Neural progenitor cell (in vitro differentiated cells): Measurements from ENCODE around the gene C4orf50. TPM values are rescaled to one million over a fixed set of nuclear protein-coding genes. Genes with fewer than 3 reads are reported as not detected.

ENCODE experiments used
- DNase-seq: peaks from one replicate; pipeline ENCODE4 v3.0.0-alpha.2; 2016; ENCODE audit warnings: low spot score
- H2AFZ ChIP-seq: fragments of 200-600 bp; sonication (generic); replicated peaks from 2 replicates; pipeline ENCODE4 v1.6.1; 2016; ENCODE audit warnings: antibody characterized with exemption
- H3F3A ChIP-seq: fragments of 200-600 bp; sonication (generic); 2 replicates; pipeline ENCODE4 v1.6.1; 2016; ENCODE audit warnings: antibody characterized with exemption, low read depth
- H3K27ac ChIP-seq: fragments of 200-600 bp; sonication (generic); 2 replicates; pipeline ENCODE4 v1.5.1; 2016; ENCODE audit warnings: mild to moderate bottlenecking
- H3K27me3 ChIP-seq: fragments of 200-600 bp; sonication (generic); 2 replicates; pipeline ENCODE4 v1.6.1; 2016; ENCODE audit warnings: mild to moderate bottlenecking, moderate library complexity
- H3K36me3 ChIP-seq: fragments of 200-600 bp; sonication (generic); 2 replicates; pipeline ENCODE4 v1.5.1; 2016
- H3K4me1 ChIP-seq: fragments of 200-600 bp; sonication (generic); 2 replicates; pipeline ENCODE4 v1.6.1; 2016; ENCODE audit warnings: mixed run types
- H3K4me2 ChIP-seq: fragments of 200-600 bp; sonication (generic); 2 replicates; pipeline ENCODE4 v1.6.1; 2016
- H3K4me3 ChIP-seq: fragments of 200-600 bp; sonication (generic); 2 replicates; pipeline ENCODE4 v1.5.1; 2016
- H3K79me2 ChIP-seq: fragments of 200-600 bp; sonication (generic); 2 replicates; pipeline ENCODE4 v1.6.1; 2016; ENCODE audit warnings: low read depth
- H3K9ac ChIP-seq: fragments of 200-600 bp; sonication (generic); 2 replicates; pipeline ENCODE4 v1.6.1; 2016
- H3K9me3 ChIP-seq: fragments of 200-600 bp; sonication (generic); 2 replicates; pipeline ENCODE4 v1.5.1; 2016; ENCODE audit warnings: low read depth
- H4K20me1 ChIP-seq: fragments of 200-600 bp; sonication (generic); 2 replicates; pipeline ENCODE4 v1.6.1; 2016; ENCODE audit warnings: low read depth
- H3K27ac Mint-ChIP-seq: 3 replicates; pipeline ENCODE4 v1.8.0; 2021; ENCODE audit warnings: mixed read lengths
- H3K27me3 Mint-ChIP-seq: 2 replicates; pipeline ENCODE4 v1.8.0; 2022; ENCODE audit warnings: low read depth, mild to moderate bottlenecking, inconsistent platforms, moderate library complexity, mixed read lengths; ENCODE audit not compliant: insufficient read depth
- H3K36me3 Mint-ChIP-seq: 3 replicates; pipeline ENCODE4 v1.8.0; 2021; ENCODE audit warnings: mixed read lengths
- H3K4me1 Mint-ChIP-seq: 3 replicates; pipeline ENCODE4 v1.8.0; 2021; ENCODE audit warnings: mixed read lengths
- H3K4me3 Mint-ChIP-seq: 3 replicates; pipeline ENCODE4 v1.8.0; 2021; ENCODE audit warnings: mild to moderate bottlenecking, moderate library complexity, mixed read lengths
- H3K9me3 Mint-ChIP-seq: 3 replicates; pipeline ENCODE4 v1.8.0; 2020; ENCODE audit warnings: mixed read lengths
- EZH2 ChIP-seq: fragments of 200-600 bp; sonication (generic); IDR thresholded peaks from 2 replicates; pipeline ENCODE4 v1.6.1; 2017; ENCODE audit warnings: antibody characterized with exemption, mild to moderate bottlenecking, moderate library complexity
- EZH2phosphoT487 ChIP-seq: fragments of 200-600 bp; sonication (generic); IDR thresholded peaks from 2 replicates; pipeline ENCODE4 v1.6.1; 2017; ENCODE audit warnings: antibody characterized with exemption
- total RNA-seq: library from RNA; depleted of rRNA; stranded (reverse); fragments of >200 nt; gene quantifications from 2 replicates; pipeline ENCODE4 v1.2.3, GENCODE V29; 2015; ENCODE audit warnings: low replicate concordance
- TF ChIP-seq, protein P1 (sequence below): fragments of 200-600 bp; sonication (generic); IDR thresholded peaks from 2 replicates; pipeline ENCODE4 v1.5.1; 2017; ENCODE audit warnings: antibody characterized with exemption, mild to moderate bottlenecking

The C4orf50 gene
- total RNA-seq, 1 donor from 2014 or later = 0.32 TPM

DNA sequence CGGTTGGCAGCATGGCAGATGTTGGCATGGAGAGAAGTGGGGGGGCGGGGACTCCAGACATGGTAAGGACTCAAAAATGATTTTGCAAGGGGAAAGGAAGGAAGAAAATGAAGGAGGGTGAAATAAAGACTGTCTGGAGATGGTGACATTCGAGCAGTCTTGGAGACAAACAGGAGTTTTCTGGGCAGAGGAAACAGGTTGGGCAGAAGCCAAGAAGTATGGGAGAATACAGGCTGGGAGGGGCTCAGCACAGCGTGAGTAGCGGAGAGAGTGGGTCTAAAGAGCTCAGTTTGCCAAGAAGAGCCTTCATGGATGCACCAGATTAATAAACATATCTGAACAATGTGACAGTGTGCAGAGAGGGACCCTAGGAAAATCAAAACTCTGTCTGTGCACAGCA is 112.0 kb downstream of the C4orf50 start:
- Histone ChIP-seq H3K9me3 (no peaks in the 10 kb centered on the region), H3K27ac (no peak overlapping the region), H4K20me1 (peaks cover 3% of the 10 kb centered on the region), H3K4me1 (peaks cover 25% of the 10 kb centered on the region), H3K79me2 (no peaks in the 10 kb centered on the region), H3K9ac (no peak overlapping the region), H3K36me3 (no peaks in the 10 kb centered on the region), H2AFZ (no peak overlapping the region), H3F3A (peaks cover 7% of the 10 kb centered on the region), H3K27me3 (peaks cover 88% of the 10 kb centered on the region), H3K4me2 (peak overlapping the region; percentile 57), H3K4me3 (no peak overlapping the region)
- TF ChIP-seq EZH2phosphoT487 = no peak
- TF ChIP-seq EZH2 = no peak
- TF ChIP-seq, protein P1, sequence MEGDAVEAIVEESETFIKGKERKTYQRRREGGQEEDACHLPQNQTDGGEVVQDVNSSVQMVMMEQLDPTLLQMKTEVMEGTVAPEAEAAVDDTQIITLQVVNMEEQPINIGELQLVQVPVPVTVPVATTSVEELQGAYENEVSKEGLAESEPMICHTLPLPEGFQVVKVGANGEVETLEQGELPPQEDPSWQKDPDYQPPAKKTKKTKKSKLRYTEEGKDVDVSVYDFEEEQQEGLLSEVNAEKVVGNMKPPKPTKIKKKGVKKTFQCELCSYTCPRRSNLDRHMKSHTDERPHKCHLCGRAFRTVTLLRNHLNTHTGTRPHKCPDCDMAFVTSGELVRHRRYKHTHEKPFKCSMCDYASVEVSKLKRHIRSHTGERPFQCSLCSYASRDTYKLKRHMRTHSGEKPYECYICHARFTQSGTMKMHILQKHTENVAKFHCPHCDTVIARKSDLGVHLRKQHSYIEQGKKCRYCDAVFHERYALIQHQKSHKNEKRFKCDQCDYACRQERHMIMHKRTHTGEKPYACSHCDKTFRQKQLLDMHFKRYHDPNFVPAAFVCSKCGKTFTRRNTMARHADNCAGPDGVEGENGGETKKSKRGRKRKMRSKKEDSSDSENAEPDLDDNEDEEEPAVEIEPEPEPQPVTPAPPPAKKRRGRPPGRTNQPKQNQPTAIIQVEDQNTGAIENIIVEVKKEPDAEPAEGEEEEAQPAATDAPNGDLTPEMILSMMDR = no peak
- no peak for DNase-seq
- no peaks in the 10 kb centered on the region for H3K36me3 Mint-ChIP-seq
- peaks cover 8% of the 10 kb centered on the region for H3K4me1 Mint-ChIP-seq
- H3K9me3 Mint-ChIP-seq = peaks cover 19% of the 10 kb centered on the region
- H3K27me3 Mint-ChIP-seq = peaks cover 8% of the 10 kb centered on the region
- no peak overlapping the region for H3K4me3 Mint-ChIP-seq
- H3K27ac Mint-ChIP-seq = no peak overlapping the region

DNA sequence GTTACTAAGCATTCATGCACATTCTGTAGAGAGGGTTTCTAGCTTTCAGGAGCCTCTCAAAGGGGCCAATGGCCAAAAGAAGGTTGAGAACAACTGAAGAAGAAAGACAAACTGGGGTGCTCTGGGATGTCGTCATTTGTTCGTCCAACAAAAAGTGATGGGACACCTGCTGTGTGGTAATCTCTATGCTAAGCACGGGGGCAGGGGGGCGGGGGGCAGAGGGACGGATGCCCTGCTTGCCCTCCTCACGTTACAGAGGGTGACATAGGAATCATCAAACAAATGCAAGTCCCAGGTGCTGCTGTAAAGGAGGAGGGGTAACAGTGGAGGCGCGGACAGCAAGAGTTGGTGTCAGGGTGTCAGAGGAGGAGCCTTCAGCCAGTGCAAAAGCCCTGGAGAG is 112.5 kb downstream of the C4orf50 start:
- Mint-ChIP-seq H3K4me1 (peaks cover 8% of the 10 kb centered on the region), H3K27me3 (peaks cover 10% of the 10 kb centered on the region), H3K27ac (no peak overlapping the region), H3K36me3 (no peaks in the 10 kb centered on the region), H3K9me3 (peaks cover 19% of the 10 kb centered on the region), H3K4me3 (no peak overlapping the region)
- no peak overlapping the region for H3K27ac ChIP-seq
- H4K20me1 ChIP-seq = peaks cover 3% of the 10 kb centered on the region
- H3F3A ChIP-seq = peaks cover 7% of the 10 kb centered on the region
- no peaks in the 10 kb centered on the region for H3K9me3 ChIP-seq
- H3K4me3 ChIP-seq = no peak overlapping the region
- no peaks in the 10 kb centered on the region for H3K36me3 ChIP-seq
- peaks cover 25% of the 10 kb centered on the region for H3K4me1 ChIP-seq
- no peak overlapping the region for H3K9ac ChIP-seq
- no peak overlapping the region for H2AFZ ChIP-seq
- peak; percentile 60 for DNase-seq
- H3K79me2 ChIP-seq = no peaks in the 10 kb centered on the region
- peaks cover 93% of the 10 kb centered on the region for H3K27me3 ChIP-seq
- TF ChIP-seq EZH2phosphoT487 (no peak), EZH2 (no peak)
- TF ChIP-seq, protein P1 = no peak
- H3K4me2 ChIP-seq = peak overlapping the region; percentile 57

DNA sequence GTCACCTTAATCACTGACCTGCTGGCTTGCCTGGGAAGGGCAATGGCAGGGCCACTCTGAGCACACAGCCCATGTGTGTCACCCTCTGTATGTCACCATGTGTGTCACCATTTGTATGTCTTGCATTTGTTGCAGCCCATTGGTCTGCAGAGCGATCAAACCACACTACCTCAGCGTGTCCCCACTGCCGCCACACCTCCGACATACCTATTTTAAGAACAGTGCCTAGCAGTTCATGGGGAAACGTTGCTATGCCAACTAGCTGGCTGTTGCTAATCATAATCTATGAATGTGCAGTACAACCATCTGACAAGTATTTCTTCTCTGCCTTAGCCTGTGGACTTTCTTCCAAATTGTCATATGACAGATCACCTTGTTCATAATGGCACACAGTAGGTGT is 117.4 kb downstream of the C4orf50 start:
- peaks cover 18% of the 10 kb centered on the region for H3K27me3 Mint-ChIP-seq
- H2AFZ ChIP-seq = no peak overlapping the region
- H3K4me3 Mint-ChIP-seq = no peak overlapping the region
- peaks cover 7% of the 10 kb centered on the region for H3F3A ChIP-seq
- H3K9ac ChIP-seq = no peak overlapping the region
- H3K36me3 Mint-ChIP-seq = no peaks in the 10 kb centered on the region
- H3K4me1 Mint-ChIP-seq = peaks cover 3% of the 10 kb centered on the region
- peaks cover 100% of the 10 kb centered on the region for H3K27me3 ChIP-seq
- H3K9me3 ChIP-seq = no peaks in the 10 kb centered on the region
- DNase-seq = no peak
- H3K27ac ChIP-seq = no peak overlapping the region
- no peak overlapping the region for H3K4me3 ChIP-seq
- peaks cover 3% of the 10 kb centered on the region for H4K20me1 ChIP-seq
- peaks cover 15% of the 10 kb centered on the region for H3K4me1 ChIP-seq
- H3K27ac Mint-ChIP-seq = peak overlapping the region; percentile 52
- H3K36me3 ChIP-seq = no peaks in the 10 kb centered on the region
- no peaks in the 10 kb centered on the region for H3K79me2 ChIP-seq
- no peak for TF ChIP-seq EZH2phosphoT487
- TF ChIP-seq, protein P1 = no peak
- no peak for TF ChIP-seq EZH2
- peaks cover 2% of the 10 kb centered on the region for H3K9me3 Mint-ChIP-seq
- H3K4me2 ChIP-seq = no peak overlapping the region
